ENCODE data around the gene LRRC8B.
"Not testable (repeated sequence)": the region's sequence is repeated elsewhere in the genome, so short reads cannot be mapped to it uniquely, and the experiment has no call there.

LRRC8B gene

GRCh38 chr1:89584211-89584610 lies 59.6 kb downstream of the LRRC8B start:
- no peak for DNase-seq (ENCODE audit: low read depth in 2 of 2)

GRCh38 chr1:89584781-89585180 lies 60.2 kb downstream of the LRRC8B start:
- no peak for DNase-seq (ENCODE audit: low read depth in 2 of 2)

DNA sequence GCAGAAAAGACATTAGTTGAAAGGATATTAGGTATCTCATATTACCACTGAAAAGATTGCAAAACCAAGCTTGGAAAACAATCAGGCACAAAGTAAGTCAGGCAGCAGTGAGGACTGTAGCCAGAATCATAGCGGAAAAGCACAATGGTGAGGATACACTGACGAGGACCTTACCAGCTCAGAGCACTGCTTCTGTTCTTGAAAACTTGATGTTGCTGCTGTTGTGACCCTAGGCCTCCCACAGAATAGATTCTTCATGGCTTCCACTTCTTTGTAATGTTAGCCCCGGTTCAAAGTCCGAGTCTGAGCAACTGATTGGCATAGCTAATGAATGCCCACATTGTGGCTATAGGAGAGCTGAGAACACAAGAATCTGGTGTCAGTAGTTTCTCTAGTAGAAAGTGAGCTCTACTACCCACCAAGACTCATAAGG lies 63.1 kb downstream of the LRRC8B start:
- DNase-seq (ENCODE audit: low read depth in 2 of 2) = no peak

GRCh38 chr1:89588480-89588879 lies 63.9 kb downstream of the LRRC8B start:
- no peak for DNase-seq (ENCODE audit: low read depth in 2 of 2)

GRCh38 chr1:89589515-89589914 lies 64.9 kb downstream of the LRRC8B start:
- DNase-seq (ENCODE audit: low read depth in 2 of 2) = no peak

GRCh38 chr1:89590341-89591080 lies 65.9 kb downstream of the LRRC8B start:
- no peak for DNase-seq (ENCODE audit: low read depth in 2 of 2)

GRCh38 chr1:89592861-89593302 lies 68.3 kb downstream of the LRRC8B start:
- DNase-seq (ENCODE audit: low read depth in 2 of 2) = not testable (repeated sequence)

GRCh38 chr1:89594096-89594740 lies 69.6 kb downstream of the LRRC8B start:
- no peak for DNase-seq (ENCODE audit: low read depth in 2 of 2)

- DNase-seq (ENCODE audit: low read depth in 2 of 2) = no peak
Observed at GRCh38 chr1:89596698-89597097, 72.1 kb downstream of the LRRC8B start.

DNA sequence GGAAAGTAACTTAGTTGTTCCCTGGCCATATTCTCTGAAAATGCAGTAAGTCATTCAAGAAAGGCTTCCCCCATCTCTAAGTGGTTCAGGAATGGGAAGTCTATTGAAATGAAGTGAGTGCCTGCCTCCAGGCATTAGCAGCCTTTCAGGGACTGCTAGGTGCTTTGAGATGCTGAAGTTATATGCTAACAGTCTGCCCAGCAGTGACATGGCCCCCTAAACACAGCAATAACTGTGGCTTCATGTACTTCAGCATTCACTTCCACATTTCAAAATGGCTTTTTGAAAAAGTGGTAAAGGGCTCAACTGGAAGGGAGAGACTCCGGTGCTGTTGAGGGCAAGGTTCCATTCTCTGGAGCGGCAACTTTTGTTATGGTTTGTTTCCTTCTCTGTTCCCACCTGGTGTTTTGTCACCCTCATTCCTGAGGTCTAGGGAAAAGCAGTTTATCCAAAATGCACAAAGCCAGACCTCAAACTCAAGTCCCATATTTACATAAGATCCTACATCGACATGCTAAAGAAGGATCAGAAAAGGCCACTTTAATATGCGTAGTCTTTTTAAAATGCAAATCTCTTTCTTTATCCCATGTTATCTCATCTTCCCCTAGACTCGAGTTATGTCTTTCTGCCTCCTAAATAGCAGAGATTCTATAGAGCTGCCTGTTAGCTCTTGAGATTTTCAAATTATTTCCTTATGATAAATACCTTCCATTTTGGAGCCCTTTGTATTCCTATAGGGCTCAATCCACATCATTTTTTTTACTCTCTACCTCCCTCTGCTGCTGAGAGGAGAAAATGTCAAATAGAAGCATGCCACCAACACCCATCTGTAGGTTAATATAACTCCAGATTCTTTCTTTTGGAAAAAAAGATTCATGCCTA lies 74.1 kb downstream of the LRRC8B start:
- no peak for DNase-seq (ENCODE audit: low read depth in 2 of 2)

GRCh38 chr1:89599332-89599630 lies 74.7 kb downstream of the LRRC8B start:
- no peak for DNase-seq (ENCODE audit: low read depth in 2 of 2)

- DNase-seq (ENCODE audit: low read depth in 2 of 2) = no peak
Observed at GRCh38 chr1:89600451-89601224, 76.0 kb downstream of the LRRC8B start.

- no peak for DNase-seq (ENCODE audit: low read depth in 2 of 2)
Observed at GRCh38 chr1:89602871-89603404, 78.3 kb downstream of the LRRC8B start.

GRCh38 chr1:89603651-89604413 lies 79.2 kb downstream of the LRRC8B start:
- DNase-seq (ENCODE audit: low read depth in 2 of 2) = no peak

- DNase-seq (ENCODE audit: low read depth in 2 of 2) = no peak
Observed at GRCh38 chr1:89604414-89604735, 79.7 kb downstream of the LRRC8B start.

- no peak for DNase-seq (ENCODE audit: low read depth in 2 of 2)
Observed at GRCh38 chr1:89605692-89606091, 81.1 kb downstream of the LRRC8B start.

- no peak for DNase-seq (ENCODE audit: low read depth in 2 of 2)
Observed at GRCh38 chr1:89606227-89606980, 81.8 kb downstream of the LRRC8B start.

DNA sequence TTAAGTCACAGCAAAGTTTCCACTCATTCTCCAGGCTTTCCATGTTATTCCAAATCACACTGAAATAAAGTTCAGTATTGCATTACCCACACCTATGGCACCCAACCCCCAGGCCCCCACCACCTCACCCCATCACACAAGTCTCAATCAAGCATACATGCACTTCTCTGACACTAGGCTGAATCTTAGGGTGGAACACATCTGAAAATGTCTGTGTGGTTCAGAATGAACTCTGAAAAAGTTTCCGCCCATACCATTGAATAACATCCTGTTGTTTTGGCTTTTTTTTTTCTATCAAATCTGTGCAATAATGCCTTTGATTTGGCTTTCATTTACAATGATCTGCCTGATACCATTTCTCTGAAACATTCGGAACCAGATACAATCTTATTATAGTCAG lies 82.5 kb downstream of the LRRC8B start:
- DNase-seq (ENCODE audit: low read depth in 2 of 2) = no peak

- no peak for DNase-seq (ENCODE audit: low read depth in 2 of 2)
Observed at GRCh38 chr1:89607586-89608318, 83.1 kb downstream of the LRRC8B start.
